OCI-LY3 (cell line): ENCODE data around the gene POLR2L.

Source experiments
- H2AFZ ChIP-seq: fragments of 200-600, 300-600 bp; shearing (Covaris generic); 2 replicates; pipeline ENCODE4 v1.6.0; 2014; ENCODE audit warnings: antibody characterized with exemption, low read depth, low read length
- H3K27ac ChIP-seq: fragments of 200-600, 300-600 bp; sonication (generic); 2 replicates; pipeline ENCODE4 v1.5.1; 2014; ENCODE audit warnings: mild to moderate bottlenecking, low read length, moderate library complexity, mixed read lengths
- H3K27me3 ChIP-seq: fragments of 200-600, 300-600 bp; sonication (generic); 2 replicates; pipeline ENCODE4 v1.6.1; 2014; ENCODE audit warnings: low read depth, low read length, mixed read lengths
- H3K36me3 ChIP-seq: fragments of 200-600, 300-600 bp; sonication (generic); replicated peaks from 2 replicates; pipeline ENCODE3; 2014; ENCODE audit warnings: low read depth, low read length, mixed read lengths
- H3K4me1 ChIP-seq: fragments of 300-600, 200-600 bp; sonication (generic); 2 replicates; pipeline ENCODE4 v1.6.1; 2014; ENCODE audit warnings: low read length, mixed read lengths
- H3K4me2 ChIP-seq: fragments of 200-600, 300-600 bp; sonication (generic); 2 replicates; pipeline ENCODE4 v1.6.1; 2014; ENCODE audit warnings: low read length, mixed read lengths
- H3K4me3 ChIP-seq: fragments of 300-600, 200-600 bp; sonication (generic); 2 replicates; pipeline ENCODE4 v1.5.1; 2014; ENCODE audit warnings: antibody characterized with exemption, mild to moderate bottlenecking, low read length, moderate library complexity
- H3K79me2 ChIP-seq: fragments of 300-600, 200-600 bp; shearing (Covaris generic); 2 replicates; pipeline ENCODE4 v1.6.1; 2014; ENCODE audit warnings: mild to moderate bottlenecking, low read length, mixed read lengths
- H3K9ac ChIP-seq: fragments of 300-600, 200-600 bp; shearing (Covaris generic); 2 replicates; pipeline ENCODE4 v1.6.0; 2014; ENCODE audit warnings: mild to moderate bottlenecking, low read length, moderate library complexity
- H3K9me3 ChIP-seq: fragments of 200-600, 300-600 bp; shearing (Covaris generic); 2 replicates; pipeline ENCODE4 v1.6.1; 2014; ENCODE audit warnings: low read length, mixed read lengths; ENCODE audit not compliant: insufficient read depth
- H4K20me1 ChIP-seq: fragments of 200-600, 300-600 bp; sonication (generic); 2 replicates; pipeline ENCODE4 v1.6.1; 2016; ENCODE audit warnings: low read length, mixed read lengths; ENCODE audit not compliant: insufficient read depth
- CTCF ChIP-seq: fragments of 200-600, 300-600 bp; sonication (generic); IDR thresholded peaks from 2 replicates; pipeline ENCODE4 v1.5.1; 2014; ENCODE audit warnings: antibody characterized with exemption, low read length, low read depth
- EZH2phosphoT487 ChIP-seq: fragments of 200-600 bp; shearing (Covaris generic); IDR thresholded peaks from 2 replicates; pipeline ENCODE4 v1.6.1; 2018; ENCODE audit warnings: antibody characterized with exemption, mixed run types, low read depth

Gene POLR2L

GRCh38 chr11:873706-874105 lies 31.4 kb upstream of the POLR2L start:
- H3K4me1 ChIP-seq, result no peaks in the 10 kb centered on the region
- H3K4me3 ChIP-seq, result no peak overlapping the region

GRCh38 chr11:872799-873198 lies 30.5 kb upstream of the POLR2L start:
- Histone ChIP-seq H3K4me1 (no peaks in the 10 kb centered on the region), H3K36me3 (no peaks in the 10 kb centered on the region), H3K4me3 (no peak overlapping the region), H3K9ac (no peak overlapping the region), H2AFZ (no peak overlapping the region), H3K79me2 (no peaks in the 10 kb centered on the region), H3K4me2 (no peak overlapping the region), H4K20me1 (peaks cover 3% of the 10 kb centered on the region; the same call in 1 of the 2 replicates), H3K27ac (no peak overlapping the region), H3K27me3 (no peaks in the 10 kb centered on the region), H3K9me3 (no peaks in the 10 kb centered on the region)
- TF ChIP-seq CTCF (no peak), EZH2phosphoT487 (no peak)

More at GRCh38 chr11:873706-874105, 31.4 kb upstream of the POLR2L start:
- Histone ChIP-seq H2AFZ (no peak overlapping the region), H4K20me1 (peaks cover 3% of the 10 kb centered on the region; the same call in 1 of the 2 replicates), H3K79me2 (no peaks in the 10 kb centered on the region), H3K27ac (no peak overlapping the region), H3K4me2 (no peak overlapping the region), H3K9me3 (no peaks in the 10 kb centered on the region), H3K27me3 (no peaks in the 10 kb centered on the region), H3K36me3 (no peaks in the 10 kb centered on the region), H3K9ac (no peak overlapping the region)
- TF ChIP-seq EZH2phosphoT487 (no peak), CTCF (no peak)

GRCh38 chr11:871472-871871 lies 29.1 kb upstream of the POLR2L start:
- Histone ChIP-seq H3K79me2 (no peaks in the 10 kb centered on the region), H3K27ac (no peak overlapping the region), H3K4me3 (no peak overlapping the region), H4K20me1 (peaks cover 3% of the 10 kb centered on the region; the same call in 1 of the 2 replicates), H3K9ac (no peak overlapping the region), H3K4me2 (no peak overlapping the region), H3K36me3 (no peaks in the 10 kb centered on the region), H3K27me3 (no peaks in the 10 kb centered on the region), H3K9me3 (no peaks in the 10 kb centered on the region), H2AFZ (no peak overlapping the region), H3K4me1 (no peaks in the 10 kb centered on the region)
- TF ChIP-seq CTCF (no peak), EZH2phosphoT487 (no peak)

- Histone ChIP-seq H3K4me1 (no peaks in the 10 kb centered on the region), H2AFZ (no peak overlapping the region), H3K4me3 (no peak overlapping the region), H3K79me2 (no peaks in the 10 kb centered on the region), H3K27ac (no peak overlapping the region), H3K9me3 (no peaks in the 10 kb centered on the region), H3K4me2 (no peak overlapping the region), H4K20me1 (peaks cover 3% of the 10 kb centered on the region; the same call in 1 of the 2 replicates), H3K36me3 (no peaks in the 10 kb centered on the region), H3K27me3 (no peaks in the 10 kb centered on the region), H3K9ac (no peak overlapping the region)
- TF ChIP-seq CTCF, result no peak
- no peak for TF ChIP-seq EZH2phosphoT487
Observed at GRCh38 chr11:870418-870817, 28.1 kb upstream of the POLR2L start.
